GM21576 (cell line): ENCODE data around the gene CMSS1.

Source experiments
- ATAC-seq: cut with Tn5 transposase; IDR thresholded peaks from one replicate; pipeline ENCODE4 v1.9.1; 2021; ENCODE audit warnings: mild to moderate bottlenecking, moderate library complexity; ENCODE audit not compliant: unreplicated experiment

CMSS1 gene

GRCh38 chr3:100124201-100124761 lies 306.6 kb downstream of the CMSS1 start:
- no peak for ATAC-seq

- no peak for ATAC-seq
Measured at GRCh38 chr3:100125161-100125938, 307.7 kb downstream of the CMSS1 start.

GRCh38 chr3:100127792-100128191 lies 310.1 kb downstream of the CMSS1 start:
- no peak for ATAC-seq

GRCh38 chr3:100128565-100128964 lies 310.9 kb downstream of the CMSS1 start:
- ATAC-seq: no peak

- ATAC-seq: no peak
Measured at GRCh38 chr3:100129941-100130340, 312.3 kb downstream of the CMSS1 start.

GRCh38 chr3:100131241-100131640 lies 313.6 kb downstream of the CMSS1 start:
- ATAC-seq: no peak

- no peak for ATAC-seq
Measured at GRCh38 chr3:100136921-100137320, 319.3 kb downstream of the CMSS1 start.

GRCh38 chr3:100140976-100141375 lies 323.3 kb downstream of the CMSS1 start:
- ATAC-seq: no peak

GRCh38 chr3:100141586-100141985 lies 323.9 kb downstream of the CMSS1 start:
- ATAC-seq: no peak

GRCh38 chr3:100144255-100144866 lies 326.7 kb downstream of the CMSS1 start:
- no peak for ATAC-seq

- ATAC-seq: no peak
Measured at GRCh38 chr3:100149130-100149529, 331.5 kb downstream of the CMSS1 start.

- no peak for ATAC-seq
Measured at GRCh38 chr3:100149713-100150415, 332.2 kb downstream of the CMSS1 start.

- no peak for ATAC-seq
Measured at GRCh38 chr3:100150473-100150872, 332.8 kb downstream of the CMSS1 start.

- ATAC-seq: no peak
Measured at GRCh38 chr3:100151024-100151707, 333.5 kb downstream of the CMSS1 start.

- no peak for ATAC-seq
Measured at GRCh38 chr3:100154171-100154570, 336.5 kb downstream of the CMSS1 start.

- no peak for ATAC-seq
Measured at GRCh38 chr3:100155128-100155527, 337.5 kb downstream of the CMSS1 start.

GRCh38 chr3:100155590-100155989 lies 337.9 kb downstream of the CMSS1 start:
- no peak for ATAC-seq

- no peak for ATAC-seq
Measured at GRCh38 chr3:100157685-100158084, 340.0 kb downstream of the CMSS1 start.

- ATAC-seq: no peak
Measured at GRCh38 chr3:100158918-100159330, 341.3 kb downstream of the CMSS1 start.

GRCh38 chr3:100159331-100160153 lies 341.9 kb downstream of the CMSS1 start:
- ATAC-seq: no peak
